Activated CD4-positive, alpha-beta T cell treated with anti-CD3 and anti-CD28 coated beads for 24 hours (primary cell): ENCODE data around the gene CBFA2T3.

ENCODE experiments used
- DNase-seq, 2 donors: peaks; one replicate each; pipeline ENCODE4 v3.0.0-alpha.2; 2020; ENCODE audit warnings: low read depth in 2 of 2

Gene CBFA2T3

GRCh38 chr16:88995746-88996535 lies 18.9 kb upstream of the CBFA2T3 start:
- no peak for DNase-seq

- DNase-seq = no peak
These were observed 18.2 kb upstream of the CBFA2T3 start for GRCh38 chr16:88995194-88995593.

DNA sequence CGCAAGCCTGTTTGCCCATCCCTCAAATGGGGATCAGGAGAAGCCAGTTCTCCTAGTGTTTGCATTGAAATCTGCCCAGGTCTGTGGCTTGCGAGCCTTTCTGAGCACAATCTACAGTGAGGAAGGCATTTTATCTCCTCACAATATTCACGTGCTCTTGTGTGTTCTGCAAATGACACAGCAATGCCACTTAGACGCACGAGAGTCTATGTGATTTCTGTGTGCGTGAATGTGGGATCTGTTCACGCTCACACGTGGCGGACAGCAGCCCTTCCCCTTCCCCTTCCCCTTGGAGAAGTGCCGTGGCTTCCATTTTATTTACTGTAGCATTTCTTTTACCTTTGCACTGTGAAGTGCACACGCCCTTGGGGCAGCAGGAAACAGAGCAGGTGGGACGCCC lies 17.7 kb upstream of the CBFA2T3 start:
- no peak for DNase-seq

GRCh38 chr16:88993946-88994600 lies 17.1 kb upstream of the CBFA2T3 start:
- DNase-seq = no peak

- DNase-seq = no peak
These were observed 16.3 kb upstream of the CBFA2T3 start for GRCh38 chr16:88993166-88993761.

- DNase-seq = no peak
These were observed 15.6 kb upstream of the CBFA2T3 start for GRCh38 chr16:88992351-88993165.

GRCh38 chr16:88991813-88992350 lies 14.9 kb upstream of the CBFA2T3 start:
- DNase-seq = no peak

DNA sequence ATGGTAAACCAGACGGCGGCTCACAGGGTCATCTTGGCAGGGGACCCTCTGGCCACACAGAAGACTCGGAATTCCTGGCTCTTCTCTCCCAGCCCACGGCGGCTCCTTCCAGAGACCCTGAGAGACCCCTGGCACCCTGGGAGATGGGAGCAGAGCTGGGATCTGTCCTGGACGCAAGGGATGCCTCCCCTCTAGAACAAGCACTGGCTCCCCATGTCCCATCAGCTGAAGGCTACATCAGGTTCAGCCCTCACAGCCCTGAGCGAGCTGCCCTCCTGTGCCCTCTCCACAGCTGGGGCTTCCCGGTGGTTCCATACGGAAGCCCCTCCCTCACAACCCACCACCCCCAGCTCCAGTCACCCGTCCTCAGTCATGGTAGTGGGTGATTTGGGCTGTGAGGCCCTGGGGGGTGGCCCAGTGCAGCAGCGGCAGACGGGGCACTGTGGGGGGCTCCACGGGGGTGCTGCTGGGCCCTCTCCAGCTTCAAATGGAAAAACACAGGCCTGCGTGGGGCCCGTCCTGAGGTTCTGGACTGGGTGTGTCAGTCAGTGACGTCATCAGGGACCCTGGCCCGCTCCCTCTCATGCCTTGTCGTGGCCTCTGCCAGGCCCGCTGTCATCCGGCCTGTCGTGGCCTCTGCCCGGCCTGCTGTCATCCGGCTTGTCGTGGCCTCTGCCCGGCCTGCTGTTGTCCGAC lies 13.0 kb upstream of the CBFA2T3 start:
- no peak for DNase-seq

GRCh38 chr16:88988980-88989811 lies 12.2 kb upstream of the CBFA2T3 start:
- no peak for DNase-seq

GRCh38 chr16:88985521-88985920 lies 8.5 kb upstream of the CBFA2T3 start:
- DNase-seq = no peak

GRCh38 chr16:88983771-88984687 lies 7.0 kb upstream of the CBFA2T3 start:
- no peak for DNase-seq

GRCh38 chr16:88983165-88983564 lies 6.2 kb upstream of the CBFA2T3 start:
- no peak for DNase-seq

- DNase-seq = no peak
These were observed 5.5 kb upstream of the CBFA2T3 start for GRCh38 chr16:88982286-88983084.

- DNase-seq = no peak
These were observed 2.5 kb upstream of the CBFA2T3 start for GRCh38 chr16:88979353-88980015.

GRCh38 chr16:88978608-88979346 lies 1.8 kb upstream of the CBFA2T3 start:
- DNase-seq = no peak

DNA sequence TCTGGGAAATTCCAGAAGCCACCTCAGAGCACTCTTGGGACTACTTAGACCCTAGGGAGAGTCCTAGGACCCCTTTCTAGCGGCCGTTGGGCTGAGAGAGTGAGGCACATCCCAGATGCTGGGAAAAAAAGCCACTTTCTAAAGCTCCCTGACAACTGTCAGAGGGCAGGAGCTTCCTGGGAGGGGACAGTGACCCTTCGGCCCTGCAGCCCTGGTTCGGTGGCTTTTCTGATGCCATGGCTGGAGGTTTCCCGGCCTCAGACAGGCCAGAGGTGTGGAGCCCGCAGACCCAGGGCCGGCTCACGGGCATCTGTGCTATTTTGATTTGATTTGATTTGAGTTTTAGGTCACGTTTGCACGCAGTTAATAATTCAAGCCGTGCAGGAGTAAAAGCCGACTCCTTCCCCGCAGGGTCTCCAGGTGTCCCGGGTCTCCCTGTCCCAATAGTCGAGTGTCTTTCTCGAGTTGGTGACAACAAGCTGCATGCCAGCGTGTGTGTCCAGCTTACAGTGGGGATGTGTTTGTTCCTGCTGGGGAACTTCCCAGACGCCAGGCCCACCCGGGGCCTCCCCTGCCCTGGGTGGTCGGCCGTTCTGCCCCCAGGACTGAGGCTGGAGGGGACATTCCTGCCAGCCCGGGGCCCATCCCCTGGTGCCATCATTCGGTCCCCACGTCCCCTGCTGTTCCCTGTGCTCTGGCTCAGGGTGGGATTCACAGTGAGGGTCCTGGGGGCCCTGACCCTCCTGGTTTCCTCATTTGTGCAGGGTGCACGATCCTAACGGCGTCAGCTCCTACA lies 1.0 kb upstream of the CBFA2T3 start:
- no peak for DNase-seq
